HG03442 (cell line): ENCODE results near the gene NLN.
"Not testable (repeated sequence)": the region's sequence is repeated elsewhere in the genome, so short reads cannot be mapped to it uniquely, and the experiment has no call there.

Source experiments
- ATAC-seq: cut with Tn5 transposase; IDR thresholded peaks from one replicate; pipeline ENCODE4 v1.9.1; 2021; ENCODE audit warnings: mild to moderate bottlenecking, moderate library complexity; ENCODE audit not compliant: unreplicated experiment

NLN gene

GRCh38 chr5:65730910-65731309 lies 8.9 kb downstream of the NLN start:
- no peak for ATAC-seq

GRCh38 chr5:65732046-65732445 lies 10.0 kb downstream of the NLN start:
- ATAC-seq = not testable (repeated sequence)

- ATAC-seq = not testable (repeated sequence)
Observed at GRCh38 chr5:65734196-65734775, 12.3 kb downstream of the NLN start.

- no peak for ATAC-seq
Observed at GRCh38 chr5:65734921-65735320, 12.9 kb downstream of the NLN start.

GRCh38 chr5:65736011-65736410 lies 14.0 kb downstream of the NLN start:
- ATAC-seq = no peak

- no peak for ATAC-seq
Observed at GRCh38 chr5:65737842-65738241, 15.8 kb downstream of the NLN start.

- no peak for ATAC-seq
Observed at GRCh38 chr5:65738305-65738704, 16.3 kb downstream of the NLN start.

GRCh38 chr5:65739162-65739561 lies 17.2 kb downstream of the NLN start:
- no peak for ATAC-seq

- ATAC-seq = peak; percentile 91
Observed at GRCh38 chr5:65742565-65743231, 20.7 kb downstream of the NLN start.

GRCh38 chr5:65749221-65749844 lies 27.3 kb downstream of the NLN start:
- ATAC-seq = no peak

GRCh38 chr5:65749956-65750355 lies 28.0 kb downstream of the NLN start:
- ATAC-seq = no peak

GRCh38 chr5:65750938-65751337 lies 28.9 kb downstream of the NLN start:
- ATAC-seq = no peak

- no peak for ATAC-seq
Observed at GRCh38 chr5:65753189-65753588, 31.2 kb downstream of the NLN start.

- no peak for ATAC-seq
Observed at GRCh38 chr5:65758546-65759144, 36.6 kb downstream of the NLN start.

GRCh38 chr5:65760504-65761275 lies 38.7 kb downstream of the NLN start:
- ATAC-seq = peak; percentile 61

GRCh38 chr5:65762234-65762633 lies 40.2 kb downstream of the NLN start:
- ATAC-seq = no peak

- ATAC-seq = no peak
Observed at GRCh38 chr5:65765582-65765981, 43.6 kb downstream of the NLN start.

- no peak for ATAC-seq
Observed at GRCh38 chr5:65766175-65766574, 44.2 kb downstream of the NLN start.

- ATAC-seq = no peak
Observed at GRCh38 chr5:65766781-65767180, 44.8 kb downstream of the NLN start.

GRCh38 chr5:65767565-65767964 lies 45.6 kb downstream of the NLN start:
- ATAC-seq = no peak

GRCh38 chr5:65768723-65769346 lies 46.8 kb downstream of the NLN start:
- ATAC-seq = no peak
